GM04503 (cell line): ENCODE measurements around the gene CFAP210.
A peak's percentile ranks its signal among the peaks of the same experiment; 100 is the strongest.

Source experiments
- DNase-seq: peaks from one replicate; pipeline ENCODE4 v3.0.0-alpha.2; 2012; ENCODE audit warnings: low read depth

CFAP210 gene

GRCh38 chr2:169672406-169672805 is 21.8 kb downstream of the CFAP210 start:
- no peak for DNase-seq

GRCh38 chr2:169670937-169671336 is 23.3 kb downstream of the CFAP210 start:
- DNase-seq = no peak

GRCh38 chr2:169670215-169670651 is 24.0 kb downstream of the CFAP210 start:
- DNase-seq = peak; percentile 13

GRCh38 chr2:169667583-169667982 is 26.6 kb downstream of the CFAP210 start:
- no peak for DNase-seq

- peak; percentile 2 for DNase-seq
Measured at GRCh38 chr2:169664978-169665930, 29.0 kb downstream of the CFAP210 start.

- peak; percentile 21 for DNase-seq
Measured at GRCh38 chr2:169664600-169664977, 29.6 kb downstream of the CFAP210 start.

GRCh38 chr2:169663247-169663646 is 31.0 kb downstream of the CFAP210 start:
- DNase-seq = no peak

GRCh38 chr2:169662744-169663143 is 31.5 kb downstream of the CFAP210 start:
- no peak for DNase-seq

GRCh38 chr2:169661265-169661664 is 32.9 kb downstream of the CFAP210 start:
- no peak for DNase-seq

GRCh38 chr2:169659320-169659719 is 34.9 kb downstream of the CFAP210 start:
- DNase-seq = no peak

GRCh38 chr2:169658877-169659276 is 35.3 kb downstream of the CFAP210 start:
- DNase-seq = no peak

- no peak for DNase-seq
Measured at GRCh38 chr2:169656164-169656563, 38.0 kb downstream of the CFAP210 start.

- DNase-seq = no peak
Measured at GRCh38 chr2:169653636-169654035, 40.6 kb downstream of the CFAP210 start.

GRCh38 chr2:169649278-169649677 is 44.9 kb downstream of the CFAP210 start:
- DNase-seq = no peak

GRCh38 chr2:169647496-169647895 is 46.7 kb downstream of the CFAP210 start:
- DNase-seq = no peak

GRCh38 chr2:169644173-169644572 is 50.0 kb downstream of the CFAP210 start:
- DNase-seq = no peak

- no peak for DNase-seq
Measured at GRCh38 chr2:169641464-169641863, 52.7 kb downstream of the CFAP210 start.

GRCh38 chr2:169640104-169640503 is 54.1 kb downstream of the CFAP210 start:
- no peak for DNase-seq

GRCh38 chr2:169637620-169638019 is 56.6 kb downstream of the CFAP210 start:
- DNase-seq = peak; percentile 45

GRCh38 chr2:169636440-169637097 is 57.6 kb downstream of the CFAP210 start:
- DNase-seq = no peak

GRCh38 chr2:169625781-169626180 is 68.4 kb downstream of the CFAP210 start:
- DNase-seq = no peak

- DNase-seq = no peak
Measured at GRCh38 chr2:169623235-169623634, 71.0 kb downstream of the CFAP210 start.

GRCh38 chr2:169620509-169620908 is 73.7 kb downstream of the CFAP210 start:
- no peak for DNase-seq
